CD14-positive monocyte (primary cell): ENCODE measurements around the gene GIT1. TPM values are rescaled to one million over a fixed set of nuclear protein-coding genes. Genes with fewer than 3 reads are reported as not detected.

ENCODE experiments used
- DNase-seq, 3 donors: peaks; one replicate each; pipeline ENCODE4 v3.0.0-alpha.2; 2011 to 2022
- H2AFZ ChIP-seq: 2 replicates; pipeline ENCODE4 v1.6.0; 2012; ENCODE audit warnings: mild to moderate bottlenecking, low read depth, low read length, inconsistent platforms; ENCODE audit not compliant: insufficient read depth, poor library complexity, severe bottlenecking
- H3K27ac ChIP-seq, 2 donors: 1 replicate in 1 of 2; 2 replicates in 1 of 2; pipeline ENCODE4 v1.5.1; 2012 to 2013; ENCODE audit warnings: low read length in 2 of 2, control low read depth in 1 of 2, inconsistent platforms in 1 of 2, low read depth in 1 of 2, mild to moderate bottlenecking in 1 of 2
- H3K27me3 ChIP-seq, 2 donors: one replicate each; pipeline versions ENCODE4 v1.6.0 to v1.6.1; 2011 to 2013; ENCODE audit warnings: low read length in 2 of 2; ENCODE audit not compliant: control insufficient read depth in 2 of 2, insufficient read depth in 2 of 2
- H3K36me3 ChIP-seq, 2 donors: replicated peaks in 1 of 2; 1 replicate in 1 of 2; 2 replicates in 1 of 2; pipeline versions ENCODE4 v1.5.1 to v1.6.1; 2012 to 2013; ENCODE audit warnings: low read length in 2 of 2, control low read depth in 1 of 2, inconsistent platforms in 1 of 2, mild to moderate bottlenecking in 1 of 2; ENCODE audit not compliant: insufficient read depth in 2 of 2, control insufficient read depth in 1 of 2
- H3K4me1 ChIP-seq, 2 donors: 1 replicate in 1 of 2; 2 replicates in 1 of 2; pipeline versions ENCODE4 v1.5.1 to v1.6.1; 2012 to 2013; ENCODE audit warnings: low read length in 2 of 2, control low read depth in 1 of 2, inconsistent platforms in 1 of 2, mild to moderate bottlenecking in 1 of 2, moderate library complexity in 1 of 2; ENCODE audit not compliant: insufficient read depth in 2 of 2, control insufficient read depth in 1 of 2
- H3K4me2 ChIP-seq: replicated peaks from 2 replicates; pipeline ENCODE3; 2012; ENCODE audit warnings: low read length, moderate library complexity, mild to moderate bottlenecking; ENCODE audit not compliant: poor library complexity, severe bottlenecking; ENCODE audit errors: extremely low read depth
- H3K4me3 ChIP-seq, 3 experiments: fragments of 200-600 bp in 1 of 3; sonication (generic) in 1 of 3; replicated peaks in 1 of 3; 1 replicate in 2 of 3; 2 replicates in 1 of 3; pipeline ENCODE4 v1.5.1; 2011 to 2013; ENCODE audit warnings: low read length in 3 of 3, mild to moderate bottlenecking in 3 of 3, control low read depth in 2 of 3, low read depth in 2 of 3, inconsistent platforms in 1 of 3, moderate library complexity in 1 of 3
- H3K79me2 ChIP-seq: 2 replicates; pipeline ENCODE4 v1.6.0; 2012; ENCODE audit warnings: mild to moderate bottlenecking, control low read depth, inconsistent platforms, low read length, moderate library complexity; ENCODE audit not compliant: insufficient read depth
- H3K9ac ChIP-seq: 2 replicates; pipeline ENCODE4 v1.6.0; 2017; ENCODE audit warnings: low read length, mild to moderate bottlenecking; ENCODE audit not compliant: insufficient read depth, poor library complexity, severe bottlenecking
- H3K9me3 ChIP-seq, 2 donors: replicated peaks in 1 of 2; 1 replicate in 1 of 2; 2 replicates in 1 of 2; pipeline versions ENCODE4 v1.5.1 to v1.6.1; 2012 to 2013; ENCODE audit warnings: low read length in 2 of 2, control low read depth in 1 of 2; ENCODE audit not compliant: control insufficient read depth in 1 of 2, insufficient read depth in 1 of 2
- H4K20me1 ChIP-seq: 2 replicates; pipeline ENCODE4 v1.6.0; 2012; ENCODE audit warnings: mild to moderate bottlenecking, low read length, control low read depth, moderate library complexity; ENCODE audit not compliant: insufficient read depth
- H3K27ac Mint-ChIP-seq, 7 donors: one replicate each; pipeline ENCODE4 v1.8.0; 2020; ENCODE audit warnings: mild to moderate bottlenecking in 7 of 7, mixed read lengths in 7 of 7, moderate library complexity in 6 of 7, inconsistent platforms in 2 of 7
- H3K27me3 Mint-ChIP-seq, 3 donors: one replicate each; pipeline ENCODE4 v1.8.0; 2021 to 2022; ENCODE audit warnings: low read depth in 3 of 3, mild to moderate bottlenecking in 3 of 3, mixed read lengths in 3 of 3, moderate library complexity in 3 of 3, inconsistent platforms in 1 of 3
- H3K36me3 Mint-ChIP-seq, 2 donors: one replicate each; pipeline ENCODE4 v1.8.0; 2020; ENCODE audit warnings: mixed read lengths in 2 of 2, inconsistent platforms in 1 of 2, mild to moderate bottlenecking in 1 of 2
- H3K4me1 Mint-ChIP-seq: one replicate; pipeline ENCODE4 v1.8.0; 2020; ENCODE audit warnings: mild to moderate bottlenecking, mixed read lengths
- H3K4me3 Mint-ChIP-seq, 2 donors: one replicate each; pipeline ENCODE4 v1.8.0; 2020; ENCODE audit warnings: mild to moderate bottlenecking in 2 of 2, mixed read lengths in 2 of 2, moderate library complexity in 1 of 2
- H3K9me3 Mint-ChIP-seq, 7 donors: one replicate each; pipeline ENCODE4 v1.8.0; 2020 to 2022; ENCODE audit warnings: mixed read lengths in 7 of 7, mild to moderate bottlenecking in 6 of 7, moderate library complexity in 6 of 7, inconsistent platforms in 2 of 7
- CTCF ChIP-seq: fragments of 200-600 bp; IDR thresholded peaks from one replicate; pipeline ENCODE4 v1.8.0; 2022; ENCODE audit warnings: antibody characterized with exemption, mild to moderate bottlenecking
- WGBS: methylation state at CpG from one replicate; pipeline ENCODE4 v1.1.5; 2013; ENCODE audit warnings: missing lambda C conversion rate; ENCODE audit not compliant: insufficient coverage; 5-methylcytosine and 5-hydroxymethylcytosine counted together
- intact Hi-C, 2 donors: fragments of 100-400 bp; cut with micrococcal nuclease; formaldehyde crosslinking; loops; one replicate each; pipeline versions ENCODE4 v1.15.0 to v1.15.1; 2023
- polyA plus RNA-seq, 3 donors: library from polyadenylated mRNA; depleted of rRNA in 1 of 3; unstranded in 2 of 3; stranded (reverse) in 1 of 3; fragments of 300-500 nt in 2 of 3; fragments of >200 nt in 1 of 3; fragmentation: Illumina TruSeq in 2 of 3; gene quantifications; 1 replicate in 2 of 3; 2 replicates in 1 of 3; pipeline ENCODE4 v1.2.3, GENCODE V29; 2012 to 2021

Gene GIT1
- polyA plus RNA-seq, 3 donors, result 3.1 to 41.7 (median 4.4) TPM

GRCh38 chr17:29594519-29595090 is 5.2 kb upstream of the GIT1 start:
- Mint-ChIP-seq H3K27me3 (peaks cover 31 to 48% (median 35%) of the 10 kb centered on the region in 3 donors), H3K4me1 (peaks cover 40% of the 10 kb centered on the region), H3K36me3 (no peaks in the 10 kb centered on the region), H3K9me3 (peaks cover 0 to 3% (median 0%) of the 10 kb centered on the region in 7 donors), H3K27ac (no peak overlapping the region), H3K4me3 (peak overlapping the region; percentile 66 to 87)
- no peak overlapping the region for H3K27ac ChIP-seq
- no peaks in the 10 kb centered on the region for H3K79me2 ChIP-seq
- no peak for TF ChIP-seq CTCF
- H3K9me3 ChIP-seq, result no peaks in the 10 kb centered on the region
- no peak for DNase-seq
- H3K4me1 ChIP-seq, result peaks cover 40 to 43% of the 10 kb centered on the region in 2 donors
- H3K4me2 ChIP-seq, result peak overlapping the region; percentile 85
- peak overlapping the region in 1 of 3 experiments; percentile 75 for H3K4me3 ChIP-seq
- peaks cover 2 to 29% of the 10 kb centered on the region in 2 donors for H3K27me3 ChIP-seq
- H2AFZ ChIP-seq, result no peak overlapping the region
- H4K20me1 ChIP-seq, result peaks cover 5% of the 10 kb centered on the region
- no peak overlapping the region for H3K9ac ChIP-seq
- WGBS, result 86% methylated on average over 10 of the region's 11 CpGs
- intact Hi-C loops, result no loop called here
- no peaks in the 10 kb centered on the region for H3K36me3 ChIP-seq

GRCh38 chr17:29593591-29594518 is 4.4 kb upstream of the GIT1 start:
- no peak for DNase-seq
- H3K27me3 Mint-ChIP-seq, result peaks cover 24 to 46% (median 35%) of the 10 kb centered on the region in 3 donors
- Histone ChIP-seq H3K4me1 (peaks cover 40 to 44% of the 10 kb centered on the region in 2 donors), H3K9ac (peak overlapping the region; percentile 15), H3K79me2 (peaks cover 2% of the 10 kb centered on the region), H3K4me2 (peak overlapping the region; percentile 85), H2AFZ (peak overlapping the region; percentile 68), H3K27ac (no peak overlapping the region), H3K27me3 (peaks cover 2 to 29% of the 10 kb centered on the region in 2 donors), H3K36me3 (no peaks in the 10 kb centered on the region), H3K9me3 (no peaks in the 10 kb centered on the region), H3K4me3 (peak overlapping the region in 2 of 3 experiments; percentile 0 to 75), H4K20me1 (peaks cover 5% of the 10 kb centered on the region)
- H3K27ac Mint-ChIP-seq, result no peak overlapping the region
- intact Hi-C loops, result no loop called here
- H3K36me3 Mint-ChIP-seq, result no peaks in the 10 kb centered on the region
- no peak for TF ChIP-seq CTCF
- peaks cover 40% of the 10 kb centered on the region for H3K4me1 Mint-ChIP-seq
- H3K4me3 Mint-ChIP-seq, result peak overlapping the region; percentile 70 to 87
- WGBS, result 2% methylated on average over 52 of the region's 64 CpGs
- peaks cover 0 to 3% (median 0%) of the 10 kb centered on the region in 7 donors for H3K9me3 Mint-ChIP-seq
